IPS DF 4.7 (cell line): ENCODE results near the gene POU2AF2.

ENCODE experiments used
- DNase-seq: peaks from one replicate; pipeline ENCODE4 v3.0.0-alpha.2; 2013; ENCODE audit warnings: low spot score; ENCODE audit errors: extremely low read depth

Gene POU2AF2

GRCh38 chr11:111330234-111330893 is 84.8 kb downstream of the POU2AF2 start:
- DNase-seq = no peak

- DNase-seq = no peak
Observed at GRCh38 chr11:111331711-111332479, 86.4 kb downstream of the POU2AF2 start.

GRCh38 chr11:111334532-111335502 is 89.3 kb downstream of the POU2AF2 start:
- DNase-seq = no peak

- no peak for DNase-seq
Observed at GRCh38 chr11:111335549-111335948, 90.0 kb downstream of the POU2AF2 start.
